H1 (cell line): Measurements from ENCODE around the gene CHD9.

ENCODE experiments used
- ATF2 ChIP-seq: IDR thresholded peaks from 2 replicates; pipeline ENCODE4 v1.6.1; 2012; ENCODE audit warnings: low read length, inconsistent platforms
- BACH1 ChIP-seq: IDR thresholded peaks from 2 replicates; pipeline ENCODE4 v1.6.1; 2012; ENCODE audit warnings: low read length, improper control_type of control experiment
- CTCF ChIP-seq, 3 experiments: IDR thresholded peaks; 1 replicate in 2 of 3; 2 replicates in 1 of 3; pipeline versions ENCODE4 v1.5.1 to v1.6.1; 2011; ENCODE audit warnings: low read length in 3 of 3, mild to moderate bottlenecking in 3 of 3, inconsistent platforms in 2 of 3, low read depth in 1 of 3, moderate library complexity in 1 of 3; ENCODE audit not compliant: insufficient read depth in 1 of 3; ENCODE audit errors: control extremely low read depth in 1 of 3
- EZH2 ChIP-seq: fragments of 200-600 bp; sonication (generic); IDR thresholded peaks from 2 replicates; pipeline ENCODE4 v1.7.1; 2012; ENCODE audit warnings: low read depth, mild to moderate bottlenecking, moderate library complexity, low read length, inconsistent platforms; ENCODE audit not compliant: severe bottlenecking
- JUND ChIP-seq: IDR thresholded peaks from 2 replicates; pipeline ENCODE4 v1.6.1; 2011; ENCODE audit warnings: mild to moderate bottlenecking, improper control_type of control experiment, low read length
- KDM5A ChIP-seq: fragments of 200-600 bp; IDR thresholded peaks from 2 replicates; pipeline ENCODE4 v1.7.1; 2012; ENCODE audit warnings: mild to moderate bottlenecking, low read length, inconsistent platforms, mixed read lengths
- POLR2A ChIP-seq, 2 experiments: IDR thresholded peaks; 1 replicate in 1 of 2; 2 replicates in 1 of 2; pipeline ENCODE4 v1.6.1; 2011; ENCODE audit warnings: low read depth in 2 of 2, low read length in 2 of 2, mild to moderate bottlenecking in 2 of 2; ENCODE audit errors: control extremely low read depth in 1 of 2
- POLR2AphosphoS5 ChIP-seq: IDR thresholded peaks from 2 replicates; pipeline ENCODE4 v1.6.1; 2011; ENCODE audit warnings: low read depth, low read length
- RAD21 ChIP-seq, 2 experiments: IDR thresholded peaks in 1 of 2; conservative IDR thresholded peaks in 1 of 2; 2 replicates each; pipeline ENCODE4 v1.6.1; 2011; ENCODE audit warnings: low read depth in 2 of 2, low read length in 2 of 2, improper control_type of control experiment in 1 of 2, inconsistent platforms in 1 of 2, mild to moderate bottlenecking in 1 of 2, moderate library complexity in 1 of 2
- RXRA ChIP-seq: IDR thresholded peaks from 2 replicates; pipeline ENCODE4 v1.6.1; 2011; ENCODE audit warnings: low read depth, mild to moderate bottlenecking, low read length, moderate library complexity; ENCODE audit not compliant: insufficient read depth
- SIX5 ChIP-seq: IDR thresholded peaks from 2 replicates; pipeline ENCODE4 v1.6.1; 2011; ENCODE audit warnings: mild to moderate bottlenecking, low read depth, low read length
- USF2 ChIP-seq: IDR thresholded peaks from 2 replicates; pipeline ENCODE4 v1.6.1; 2011; ENCODE audit warnings: low read length, improper control_type of control experiment
- YY1 ChIP-seq: IDR thresholded peaks from 2 replicates; pipeline ENCODE4 v1.6.1; 2011; ENCODE audit warnings: low read depth, mild to moderate bottlenecking, low read length

GRCh38 chr16:53219371-53219770 lies 164.6 kb downstream of the CHD9 start:
- TF ChIP-seq RAD21 (IDR thresholded peaks at IDR 0.05 in 1 of 2, conservative IDR thresholded peaks at IDR 0.05 in 1 of 2; ENCODE audit: low read depth in 2 of 2, low read length in 2 of 2) (no peak), KDM5A (no peak), CTCF (IDR thresholded peaks at IDR 0.05; ENCODE audit: control extremely low read depth in 1 of 3, insufficient read depth in 1 of 3, low read depth in 1 of 3, low read length in 3 of 3) (no peak), SIX5 (no peak), EZH2 (no peak), RXRA (no peak), YY1 (no peak), USF2 (no peak), POLR2AphosphoS5 (no peak), ATF2 (no peak), JUND (no peak), POLR2A (IDR thresholded peaks at IDR 0.05; ENCODE audit: control extremely low read depth in 1 of 2, low read depth in 2 of 2, low read length in 2 of 2) (no peak), BACH1 (no peak)
